Measurements from ENCODE around the gene IL16. TPM values are rescaled to one million over a fixed set of nuclear protein-coding genes. Genes with fewer than 3 reads are reported as not detected.

The IL16 gene
- total RNA-seq, 2 donors from 2014 or later, result 3.4 to 3.7 TPM

GRCh38 chr15:81174792-81175327 is 21.8 kb upstream of the IL16 start:
- TF ChIP-seq, protein P1, sequence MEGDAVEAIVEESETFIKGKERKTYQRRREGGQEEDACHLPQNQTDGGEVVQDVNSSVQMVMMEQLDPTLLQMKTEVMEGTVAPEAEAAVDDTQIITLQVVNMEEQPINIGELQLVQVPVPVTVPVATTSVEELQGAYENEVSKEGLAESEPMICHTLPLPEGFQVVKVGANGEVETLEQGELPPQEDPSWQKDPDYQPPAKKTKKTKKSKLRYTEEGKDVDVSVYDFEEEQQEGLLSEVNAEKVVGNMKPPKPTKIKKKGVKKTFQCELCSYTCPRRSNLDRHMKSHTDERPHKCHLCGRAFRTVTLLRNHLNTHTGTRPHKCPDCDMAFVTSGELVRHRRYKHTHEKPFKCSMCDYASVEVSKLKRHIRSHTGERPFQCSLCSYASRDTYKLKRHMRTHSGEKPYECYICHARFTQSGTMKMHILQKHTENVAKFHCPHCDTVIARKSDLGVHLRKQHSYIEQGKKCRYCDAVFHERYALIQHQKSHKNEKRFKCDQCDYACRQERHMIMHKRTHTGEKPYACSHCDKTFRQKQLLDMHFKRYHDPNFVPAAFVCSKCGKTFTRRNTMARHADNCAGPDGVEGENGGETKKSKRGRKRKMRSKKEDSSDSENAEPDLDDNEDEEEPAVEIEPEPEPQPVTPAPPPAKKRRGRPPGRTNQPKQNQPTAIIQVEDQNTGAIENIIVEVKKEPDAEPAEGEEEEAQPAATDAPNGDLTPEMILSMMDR (IDR thresholded peaks at IDR 0.05), result no peak
- H3K9me3 ChIP-seq, result no peaks in the 10 kb centered on the region
- no peaks in the 10 kb centered on the region for H3K27me3 ChIP-seq
- DNase-seq, result no peak
- H3K4me1 ChIP-seq, result no peaks in the 10 kb centered on the region
- no peak overlapping the region for H3K27ac ChIP-seq
- H3K9ac ChIP-seq (ENCODE audit: low read depth in 2 of 2, low read length in 2 of 2), result no peak overlapping the region
- H3K4me3 ChIP-seq, result no peak overlapping the region
- intact Hi-C loops (cut with DNase I), result no loop called here
- no peaks in the 10 kb centered on the region for H3K36me3 ChIP-seq

- H3K27me3 ChIP-seq, result no peaks in the 10 kb centered on the region
- intact Hi-C loops (cut with DNase I), result no loop called here
- TF ChIP-seq, protein P1 (IDR thresholded peaks at IDR 0.05), result no peak
- H3K9me3 ChIP-seq, result no peaks in the 10 kb centered on the region
- no peaks in the 10 kb centered on the region for H3K36me3 ChIP-seq
- no peak for DNase-seq
- no peaks in the 10 kb centered on the region for H3K4me1 ChIP-seq
- no peak overlapping the region for H3K4me3 ChIP-seq
- H3K27ac ChIP-seq, result no peak overlapping the region
- no peak overlapping the region for H3K9ac ChIP-seq (ENCODE audit: low read depth in 2 of 2, low read length in 2 of 2)
Measured at GRCh38 chr15:81175496-81175895, 21.2 kb upstream of the IL16 start.

GRCh38 chr15:81176291-81176893 is 20.3 kb upstream of the IL16 start:
- DNase-seq, result peak; percentile 27
- Histone ChIP-seq H3K27ac (no peak overlapping the region), H3K9ac (ENCODE audit: low read depth in 2 of 2, low read length in 2 of 2) (no peak overlapping the region), H3K27me3 (no peaks in the 10 kb centered on the region), H3K4me3 (no peak overlapping the region), H3K36me3 (no peaks in the 10 kb centered on the region), H3K9me3 (no peaks in the 10 kb centered on the region), H3K4me1 (no peaks in the 10 kb centered on the region)
- intact Hi-C loops (cut with DNase I), result no loop called here
- TF ChIP-seq, protein P1 (IDR thresholded peaks at IDR 0.05), result no peak

DNA sequence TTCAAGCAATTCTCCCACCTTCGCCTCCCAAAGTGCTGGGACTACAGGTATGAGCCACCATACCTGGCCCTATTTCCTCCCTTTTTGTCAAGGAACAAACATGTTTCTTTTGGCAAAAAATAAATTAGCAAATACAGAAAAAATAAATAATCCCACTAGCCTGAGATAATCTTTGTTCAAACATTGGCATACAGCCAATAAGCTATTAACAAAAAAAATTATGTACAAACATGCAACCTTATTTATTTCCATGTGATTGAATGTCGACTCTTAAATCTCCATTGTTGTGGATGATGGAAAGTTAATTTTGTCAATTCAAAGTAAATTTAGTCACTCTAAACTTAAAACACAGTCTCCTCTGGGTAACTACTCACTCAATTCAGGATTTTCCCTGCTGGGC is 18.3 kb upstream of the IL16 start:
- no peak for DNase-seq
- Histone ChIP-seq H3K27me3 (no peaks in the 10 kb centered on the region), H3K4me1 (no peaks in the 10 kb centered on the region), H3K9me3 (no peaks in the 10 kb centered on the region), H3K9ac (ENCODE audit: low read depth in 2 of 2, low read length in 2 of 2) (no peak overlapping the region), H3K4me3 (no peak overlapping the region), H3K27ac (no peak overlapping the region), H3K36me3 (no peaks in the 10 kb centered on the region)
- intact Hi-C loops (cut with DNase I), result no loop called here
- TF ChIP-seq, protein P1 (IDR thresholded peaks at IDR 0.05), result no peak

DNA sequence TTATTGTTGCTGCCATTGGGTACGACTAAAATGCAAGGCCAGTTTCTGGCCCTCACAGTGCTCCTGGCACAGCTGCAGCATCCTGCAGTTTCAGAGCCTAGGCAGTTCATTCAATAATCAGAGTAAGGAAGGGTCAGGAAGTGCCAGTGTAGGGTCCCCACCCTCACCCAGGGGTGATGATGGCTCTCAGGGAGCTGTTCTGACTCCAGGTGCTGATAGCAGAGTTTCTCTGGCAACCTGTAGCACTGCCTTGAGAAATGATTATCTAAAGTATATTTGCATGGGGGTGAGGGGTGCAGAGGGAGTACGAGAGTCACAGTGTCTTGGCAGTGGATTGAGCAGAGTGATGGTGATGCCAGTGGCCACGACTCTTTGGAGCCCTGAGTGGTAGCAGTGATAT is 15.5 kb upstream of the IL16 start:
- Histone ChIP-seq H3K4me3 (no peak overlapping the region), H3K36me3 (no peaks in the 10 kb centered on the region), H3K4me1 (no peaks in the 10 kb centered on the region), H3K9me3 (no peaks in the 10 kb centered on the region), H3K27ac (no peak overlapping the region), H3K27me3 (no peaks in the 10 kb centered on the region), H3K9ac (ENCODE audit: low read depth in 2 of 2, low read length in 2 of 2) (no peak overlapping the region)
- no peak for DNase-seq
- TF ChIP-seq, protein P1 (IDR thresholded peaks at IDR 0.05), result no peak
- intact Hi-C loops (cut with DNase I), result no loop called here
